Glomerular endothelial cell (primary cell): ENCODE measurements around the gene KLK11. TPM values are rescaled to one million over a fixed set of nuclear protein-coding genes. Genes with fewer than 3 reads are reported as not detected.

ENCODE experiments used
- DNase-seq: peaks from one replicate; pipeline ENCODE4 v3.0.0-alpha.2; 2011; ENCODE audit warnings: low read depth, low spot score; ENCODE audit errors: extremely low read depth
- total RNA-seq: library from RNA; depleted of rRNA; stranded (reverse); fragments of >200 nt; gene quantifications from 2 replicates; pipeline ENCODE4 v1.2.3, GENCODE V29; 2015

Gene KLK11, protein sequence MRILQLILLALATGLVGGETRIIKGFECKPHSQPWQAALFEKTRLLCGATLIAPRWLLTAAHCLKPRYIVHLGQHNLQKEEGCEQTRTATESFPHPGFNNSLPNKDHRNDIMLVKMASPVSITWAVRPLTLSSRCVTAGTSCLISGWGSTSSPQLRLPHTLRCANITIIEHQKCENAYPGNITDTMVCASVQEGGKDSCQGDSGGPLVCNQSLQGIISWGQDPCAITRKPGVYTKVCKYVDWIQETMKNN
- not detected in 2 replicates for total RNA-seq

DNA sequence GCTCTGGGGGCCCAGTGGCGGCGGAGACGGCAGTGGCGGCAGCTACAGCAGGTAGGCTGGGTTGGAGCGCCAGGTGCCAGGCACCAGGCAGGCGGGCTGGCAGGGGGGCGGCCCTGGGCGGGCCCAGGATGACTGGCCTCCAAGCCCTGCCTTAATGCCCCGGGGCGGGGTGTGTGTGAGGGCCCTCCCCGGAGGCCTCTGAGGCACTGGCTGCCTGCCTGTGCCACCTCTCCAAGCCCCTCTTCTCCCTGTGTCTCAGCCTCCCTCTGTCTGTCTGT, at the start of gene KLK11:
KLK11 (minus strand) TSS at position 63 of the 278 bp plus-strand sequence. CDS start 985 bp downstream, outside the sequence.
- DNase-seq: no peak

DNA sequence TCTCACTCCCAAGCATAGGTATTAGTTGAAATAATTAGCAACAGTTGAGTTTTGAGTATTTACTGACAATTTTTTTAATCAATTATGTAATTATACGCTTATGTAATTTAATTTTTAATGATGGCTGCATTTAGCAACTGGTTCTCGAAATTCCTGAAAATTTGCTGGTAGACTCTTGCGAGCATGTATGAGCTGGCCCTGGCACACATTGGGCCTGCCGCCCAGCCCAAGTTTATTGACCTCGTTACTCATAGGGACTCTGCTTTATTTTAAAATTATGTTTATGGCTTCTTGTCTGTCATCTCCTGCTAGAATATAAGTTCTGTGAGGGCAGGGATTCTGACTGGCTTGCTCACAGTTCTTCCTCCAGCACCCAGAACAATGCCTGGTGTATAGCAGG, 49.6 kb upstream of the KLK11 start:
- no peak for DNase-seq

DNA sequence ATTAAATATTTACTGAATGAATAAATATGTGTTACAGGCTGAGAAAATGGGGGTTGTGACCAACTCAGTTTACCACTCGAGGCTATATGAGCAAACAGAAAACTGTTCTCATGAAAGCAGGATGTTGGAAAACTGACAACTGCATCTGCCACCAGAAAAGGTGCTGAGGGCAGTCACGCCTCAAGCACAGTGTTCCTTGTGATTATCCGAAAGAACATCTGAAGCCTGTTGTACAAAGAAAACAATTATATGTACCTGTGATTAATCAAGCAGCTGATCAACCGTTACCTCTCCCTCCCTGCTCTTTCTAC, 44.6 kb upstream of the KLK11 start:
- DNase-seq: no peak

DNA sequence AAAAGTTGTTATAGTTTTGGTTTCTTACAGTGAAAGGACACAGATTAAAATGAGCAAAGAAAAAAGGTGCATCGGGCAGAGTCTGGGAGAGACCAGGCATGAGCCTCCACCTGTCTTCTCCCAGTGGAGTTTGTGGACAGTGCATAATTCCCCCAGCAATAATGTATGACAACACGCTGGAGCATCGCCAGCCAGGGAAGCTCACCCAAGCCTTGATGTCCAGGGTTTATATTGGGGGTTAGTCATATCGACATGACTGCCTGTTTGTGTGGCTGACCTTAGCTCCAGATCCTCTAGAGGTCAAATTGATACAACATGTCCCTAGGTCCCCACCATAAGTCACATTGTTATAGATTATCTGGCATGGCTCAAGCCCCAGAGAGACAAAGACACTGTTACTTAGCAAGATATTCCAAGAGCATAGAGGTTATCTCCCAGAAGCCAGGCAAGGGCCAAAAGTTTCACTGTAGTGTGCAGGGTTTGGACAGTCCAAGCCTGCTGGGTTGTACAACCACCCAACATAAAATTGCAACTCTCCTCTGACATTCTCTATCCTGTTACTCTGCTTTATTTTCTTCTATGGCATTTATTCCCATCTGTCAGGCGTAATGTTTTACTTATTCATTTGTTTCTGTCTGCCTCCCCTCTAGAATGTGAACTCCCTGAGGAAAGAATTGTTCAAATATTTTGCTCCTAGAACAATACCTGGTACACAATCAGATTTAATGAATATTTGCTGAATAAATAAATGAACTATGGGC, 44.1 kb upstream of the KLK11 start:
- DNase-seq: no peak

DNA sequence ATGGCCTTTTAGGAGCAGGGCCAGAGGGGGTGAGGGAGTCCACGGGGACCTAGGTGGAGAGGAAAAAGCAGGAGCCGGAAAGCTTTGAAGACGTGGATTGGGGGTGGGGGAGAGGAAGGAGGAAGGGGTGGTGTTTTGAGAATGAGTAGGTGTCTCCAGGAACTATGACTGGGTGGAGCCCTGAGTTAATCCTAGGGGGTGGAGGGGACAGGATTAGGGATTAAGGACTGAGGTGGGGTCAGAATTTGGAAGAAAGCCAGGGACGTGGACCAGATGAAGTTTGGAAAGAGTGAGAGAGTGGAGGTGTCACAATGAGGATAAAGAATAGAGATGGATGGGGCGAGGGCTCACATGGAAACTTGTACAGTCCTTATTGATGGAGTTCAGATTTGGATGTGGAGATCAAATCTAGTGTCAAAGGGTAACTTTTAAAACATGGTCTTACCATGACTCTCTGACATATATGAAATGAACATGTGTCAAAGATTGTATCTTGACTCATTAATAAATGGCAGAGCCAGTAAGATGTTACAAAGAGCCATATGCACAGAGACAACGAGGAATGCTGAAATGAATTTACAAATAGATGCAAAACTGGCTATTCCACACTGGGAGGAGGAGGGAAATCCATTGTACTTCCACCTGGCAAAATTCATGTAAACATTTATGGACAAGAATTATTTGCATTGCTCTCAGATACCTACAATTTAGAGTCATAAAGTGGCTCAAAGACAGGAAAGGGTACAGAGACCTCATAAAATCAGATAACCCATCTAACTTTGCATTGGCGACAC, 40.2 kb upstream of the KLK11 start:
- DNase-seq: no peak

DNA sequence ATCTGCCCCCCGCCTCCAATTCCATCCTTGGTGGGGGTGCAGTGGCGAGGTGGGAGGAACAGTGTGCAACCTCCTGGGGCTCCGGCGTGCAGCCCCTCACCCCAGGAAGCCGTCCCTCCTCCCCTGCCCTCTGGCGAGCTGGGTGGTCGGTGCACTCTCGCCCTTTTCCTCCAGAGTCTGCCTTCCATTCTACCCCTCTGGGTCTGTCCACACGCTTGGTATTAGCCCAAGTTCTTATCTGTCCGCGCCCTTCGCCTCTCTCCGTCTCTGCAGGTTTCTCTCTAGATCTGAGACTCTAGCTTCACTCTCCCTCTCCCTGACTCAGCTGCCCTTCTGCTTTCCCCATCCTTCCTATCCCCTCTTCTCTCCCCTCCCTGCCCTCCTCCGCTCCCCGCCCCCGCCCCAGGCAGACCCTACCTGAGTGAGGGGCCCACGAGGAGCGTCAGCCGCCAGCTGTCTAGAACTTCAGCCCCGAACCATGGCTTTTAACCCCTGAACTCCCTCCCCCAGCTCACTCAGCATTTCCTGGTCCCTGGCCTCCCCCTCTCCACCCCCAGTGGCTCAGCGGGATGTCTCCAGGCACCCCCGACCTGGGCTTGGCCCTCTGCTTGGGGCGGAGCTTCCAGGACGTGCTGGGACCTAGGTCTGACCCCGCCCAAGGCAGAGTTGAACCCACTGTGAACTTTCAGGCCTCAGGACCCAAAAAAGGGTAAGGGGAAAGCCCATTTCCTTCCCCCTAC, 39.0 kb upstream of the KLK11 start:
- DNase-seq: no peak

DNA sequence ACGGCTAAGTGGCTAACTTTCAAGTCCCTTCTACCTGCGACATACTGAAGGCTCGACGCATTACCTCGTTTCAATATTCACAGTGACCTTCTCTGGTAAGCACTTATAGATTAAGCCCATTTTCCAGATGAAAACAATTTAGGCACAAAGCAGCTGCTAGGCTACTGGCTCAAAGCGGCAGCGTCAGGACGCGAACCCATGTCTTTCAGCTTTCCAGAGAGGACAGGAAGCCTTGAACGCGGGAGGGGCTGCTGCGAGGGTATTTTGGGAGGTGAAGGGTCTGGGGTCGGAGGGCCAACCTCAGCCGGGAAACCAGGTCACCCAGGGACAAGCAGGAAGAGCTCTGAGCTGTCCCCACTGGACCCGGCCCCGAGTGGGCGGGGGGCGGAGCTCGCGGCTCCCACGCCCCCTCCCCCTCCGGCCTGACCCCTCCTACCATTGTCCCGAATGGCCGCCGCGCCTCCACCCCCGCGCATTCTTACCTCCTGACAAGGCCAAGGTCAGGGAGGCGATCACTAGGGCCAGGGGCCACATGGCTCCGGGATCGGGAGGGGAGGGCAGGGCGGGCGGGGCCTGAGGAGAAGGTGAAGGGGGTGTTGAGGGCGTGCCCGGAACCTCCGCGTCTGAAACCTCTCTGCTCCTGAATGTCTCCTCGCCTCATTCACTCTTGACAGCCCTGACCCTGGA, 38.3 kb upstream of the KLK11 start, which contains the start of gene KLK13:
KLK13 (minus strand) TSS at position 559 of the 687 bp plus-strand sequence; CDS start at position 534, 25 bp downstream.
- DNase-seq: no peak

DNA sequence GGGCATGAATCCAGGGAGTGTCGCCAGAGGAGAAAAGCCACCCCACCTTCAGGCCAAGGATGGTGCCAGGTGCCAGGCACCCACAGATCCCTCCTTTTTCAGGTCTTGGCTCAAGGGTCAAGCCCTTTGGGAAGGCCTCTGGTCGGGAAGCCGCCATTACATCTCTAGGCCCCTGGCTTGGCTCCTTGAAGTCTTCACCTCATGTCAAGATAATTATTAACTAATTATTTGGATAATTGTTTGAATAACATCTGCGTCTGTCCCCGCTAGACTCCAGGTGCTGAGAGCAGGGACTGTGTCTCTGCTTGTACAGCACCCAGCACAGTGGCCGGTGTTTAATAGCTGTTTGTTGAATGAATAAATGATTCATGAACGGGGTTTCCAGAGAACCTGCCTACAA, 37.2 kb upstream of the KLK11 start:
- DNase-seq: no peak

DNA sequence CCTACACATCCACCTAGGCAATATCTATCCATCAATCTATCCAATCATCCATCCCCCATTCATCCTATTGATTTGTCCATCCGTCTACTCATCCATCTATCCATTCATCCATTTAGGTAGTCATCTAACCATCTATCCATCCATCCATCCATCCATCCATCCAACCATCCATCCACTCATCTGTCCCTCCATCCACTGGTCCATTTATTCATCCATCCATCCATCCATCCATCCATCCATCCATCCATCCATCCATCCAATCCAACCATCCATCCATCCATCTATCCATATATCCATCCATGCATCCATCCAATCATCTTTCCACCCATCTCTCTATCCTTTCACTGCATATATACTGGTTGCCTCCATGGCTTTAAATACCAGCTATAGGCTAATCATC, 34.6 kb upstream of the KLK11 start:
- no peak for DNase-seq

DNA sequence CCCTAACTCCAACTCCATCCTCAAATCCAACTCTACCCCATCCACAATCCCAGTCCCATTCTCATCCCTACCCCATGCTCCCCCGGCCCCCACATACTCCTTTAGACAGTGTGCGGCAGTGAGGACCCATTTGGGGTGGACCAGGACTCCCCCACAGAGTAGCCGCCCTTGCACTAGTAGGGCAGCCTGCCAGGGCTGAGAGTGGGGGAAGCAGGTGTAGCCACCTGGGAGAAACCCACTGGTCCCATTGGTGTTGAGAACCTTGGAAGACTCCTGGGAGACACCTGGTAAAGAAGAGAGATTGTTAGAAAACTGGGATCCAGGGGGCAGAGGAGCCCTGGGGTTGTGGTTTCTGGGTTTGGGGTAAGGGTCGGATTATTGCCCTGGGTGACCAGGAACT, 33.9 kb upstream of the KLK11 start:
- DNase-seq: no peak

DNA sequence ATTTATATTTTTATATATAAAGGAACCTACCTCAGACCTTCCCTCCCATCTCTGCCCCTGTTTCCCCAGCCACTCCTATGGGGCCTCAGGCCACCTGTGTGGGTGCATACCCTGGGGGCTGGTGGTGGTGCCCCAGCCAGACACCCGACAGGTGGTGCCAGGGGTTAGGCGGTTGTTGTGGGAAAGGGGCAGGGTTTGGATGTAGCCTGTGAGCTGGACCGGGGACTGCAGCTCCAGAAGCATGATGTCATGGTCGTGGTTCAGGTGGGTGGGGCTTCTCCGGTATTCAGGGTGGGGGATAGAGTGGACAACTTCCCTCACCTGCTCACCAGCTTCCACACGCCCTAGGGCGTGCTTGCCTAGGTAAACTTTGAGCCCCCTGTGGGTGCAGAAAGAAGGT, 33.3 kb upstream of the KLK11 start:
- no peak for DNase-seq

DNA sequence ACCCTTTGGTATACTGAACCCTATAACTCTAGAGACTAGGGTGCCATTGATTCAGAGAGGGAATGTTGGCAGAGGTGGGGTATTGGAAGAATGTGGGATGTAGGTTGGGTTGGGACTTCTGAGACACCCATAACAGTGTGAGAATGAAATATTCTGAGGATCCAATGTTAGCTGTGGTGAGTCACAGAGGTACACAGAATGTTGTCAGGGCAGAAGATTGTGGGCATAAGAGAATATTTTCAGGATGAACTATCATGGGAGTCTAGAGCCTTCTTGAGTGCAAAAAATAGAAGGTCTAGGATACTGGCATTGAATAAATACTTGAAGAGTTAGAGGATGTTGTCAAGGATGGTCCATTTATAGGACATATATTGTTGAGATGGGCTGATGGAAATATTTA, 29.4 kb upstream of the KLK11 start:
- DNase-seq: no peak

DNA sequence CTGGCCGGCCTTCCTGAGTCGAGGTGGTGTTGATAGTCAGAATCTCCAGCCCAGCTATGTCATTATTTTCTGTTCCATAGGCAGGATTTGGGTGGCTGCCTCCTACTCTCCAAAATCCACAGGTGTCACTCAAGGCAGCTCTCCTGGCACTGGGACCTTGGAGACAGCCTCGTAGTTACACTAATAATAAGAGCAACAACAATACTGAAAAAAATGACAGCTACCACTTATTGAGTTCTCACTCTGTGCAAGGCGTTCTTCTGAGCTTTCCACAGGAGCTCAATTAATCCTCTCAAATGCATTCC, 20.6 kb upstream of the KLK11 start:
- DNase-seq: no peak

DNA sequence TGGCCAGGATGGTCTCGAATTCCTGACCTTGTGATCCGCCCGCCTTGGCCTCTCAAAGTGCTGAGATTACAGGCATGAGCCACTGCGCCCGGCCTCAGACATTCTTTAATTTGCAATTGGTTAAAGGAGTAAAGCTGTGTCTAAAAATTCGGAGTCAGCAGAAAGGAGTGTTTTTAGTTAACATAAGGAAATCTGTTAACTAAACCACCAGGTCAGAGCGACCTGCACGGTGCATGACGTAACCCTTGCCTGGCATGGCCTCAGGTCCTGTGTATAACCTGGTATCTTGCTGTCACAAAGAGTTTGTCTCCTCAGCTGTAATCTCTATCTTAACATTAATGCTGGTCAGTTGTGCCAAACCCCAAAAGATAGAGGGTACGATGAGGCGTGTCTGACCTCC, 17.9 kb upstream of the KLK11 start:
- no peak for DNase-seq

DNA sequence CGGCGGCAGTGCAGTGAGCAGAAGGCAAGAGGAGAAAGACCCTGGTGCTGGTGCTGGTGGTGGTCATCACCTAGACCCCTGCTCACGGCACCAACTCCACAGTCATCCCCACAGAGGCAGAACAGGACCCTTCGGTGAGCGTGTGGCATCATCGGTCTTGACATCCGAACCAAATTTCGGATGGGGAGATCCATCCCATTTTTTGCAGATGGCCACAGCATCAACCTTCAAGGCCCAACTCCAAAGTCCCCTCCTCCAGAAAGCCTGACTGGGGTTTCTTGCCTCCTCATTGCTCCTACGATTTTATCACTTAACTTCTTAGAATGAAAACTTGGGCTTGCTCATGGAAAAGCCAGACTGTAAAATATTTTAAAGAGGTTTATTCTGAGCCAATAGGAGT, 17.1 kb upstream of the KLK11 start:
- DNase-seq: no peak

DNA sequence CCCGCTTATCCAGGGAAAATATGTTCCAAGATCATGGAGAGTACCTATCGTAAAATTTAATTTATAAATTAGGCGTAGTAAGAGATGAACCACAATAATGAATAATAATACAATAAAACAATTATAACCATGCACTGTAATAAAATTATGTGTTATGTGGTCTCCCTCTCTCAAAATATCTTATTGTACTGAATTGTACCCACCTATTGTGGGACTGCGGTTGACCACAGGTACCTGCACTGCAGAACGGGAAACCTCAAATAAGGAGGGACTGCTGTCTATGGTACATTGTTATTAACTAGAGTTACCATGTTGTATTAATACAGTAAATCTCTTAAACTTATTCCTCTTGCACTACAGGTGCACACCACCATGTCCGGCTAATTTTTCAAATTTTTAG, 13.7 kb upstream of the KLK11 start:
- DNase-seq: no peak

DNA sequence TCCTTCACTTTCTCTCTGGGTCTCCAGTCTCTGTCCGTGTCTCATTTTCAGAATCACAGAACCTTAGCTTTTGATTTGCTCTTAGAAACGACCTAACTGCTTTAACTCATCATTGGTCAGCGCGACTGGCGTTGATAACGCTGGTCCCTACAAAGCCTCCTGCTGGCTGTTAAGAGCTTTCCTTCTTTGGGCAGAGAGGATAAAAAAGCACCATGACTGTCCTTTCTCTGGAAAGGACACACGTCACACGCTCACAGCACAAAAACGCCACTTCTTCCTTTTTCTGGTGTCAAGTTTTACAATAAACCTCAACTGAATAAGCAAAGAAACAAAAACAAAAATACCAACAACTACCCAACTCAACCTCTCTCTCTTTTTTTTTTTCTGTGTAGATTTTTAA, 10.1 kb upstream of the KLK11 start:
- no peak for DNase-seq

DNA sequence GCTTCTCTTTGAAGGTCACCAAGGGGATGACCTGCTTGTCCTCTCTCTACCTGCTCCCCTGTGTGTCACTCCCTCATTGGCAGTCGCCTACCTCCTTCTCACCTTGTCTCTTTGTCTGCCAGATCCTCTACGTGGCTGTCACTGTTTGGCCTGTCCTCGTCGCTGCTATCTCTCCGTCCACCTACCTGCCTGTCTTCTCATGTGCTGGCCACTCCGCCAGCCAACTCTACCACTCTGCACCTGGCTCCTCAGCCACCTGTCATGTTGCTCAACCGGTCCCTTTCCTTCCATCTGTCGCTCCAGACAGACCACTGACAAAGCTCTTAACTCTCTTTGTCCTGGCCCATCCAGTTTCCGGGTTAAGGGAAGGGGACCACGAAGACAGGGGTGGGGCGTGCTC, 8.3 kb upstream of the KLK11 start, which contains the start of gene KLK12:
KLK12 (minus strand) TSS at position 299 of the 400 bp plus-strand sequence. CDS start 381 bp downstream, outside the sequence.
- no peak for DNase-seq

DNA sequence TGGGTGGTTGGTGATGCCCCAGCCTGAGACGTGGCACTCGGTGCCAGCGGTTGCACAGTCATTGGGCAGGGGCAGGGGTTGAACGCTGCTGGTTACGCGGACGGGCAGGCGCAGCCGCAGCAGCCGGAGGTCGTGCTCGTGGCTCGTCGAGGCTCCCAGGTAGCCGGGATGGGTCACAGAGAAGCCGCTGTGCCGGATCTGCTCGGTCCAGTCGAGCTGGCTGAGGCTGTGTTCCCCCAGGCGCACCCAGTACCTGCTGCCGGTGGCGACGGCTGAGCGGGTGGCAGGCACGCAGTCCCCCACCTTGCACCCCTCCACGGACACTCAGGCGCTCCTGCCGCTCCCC, 5.4 kb upstream of the KLK11 start:
- DNase-seq: no peak

DNA sequence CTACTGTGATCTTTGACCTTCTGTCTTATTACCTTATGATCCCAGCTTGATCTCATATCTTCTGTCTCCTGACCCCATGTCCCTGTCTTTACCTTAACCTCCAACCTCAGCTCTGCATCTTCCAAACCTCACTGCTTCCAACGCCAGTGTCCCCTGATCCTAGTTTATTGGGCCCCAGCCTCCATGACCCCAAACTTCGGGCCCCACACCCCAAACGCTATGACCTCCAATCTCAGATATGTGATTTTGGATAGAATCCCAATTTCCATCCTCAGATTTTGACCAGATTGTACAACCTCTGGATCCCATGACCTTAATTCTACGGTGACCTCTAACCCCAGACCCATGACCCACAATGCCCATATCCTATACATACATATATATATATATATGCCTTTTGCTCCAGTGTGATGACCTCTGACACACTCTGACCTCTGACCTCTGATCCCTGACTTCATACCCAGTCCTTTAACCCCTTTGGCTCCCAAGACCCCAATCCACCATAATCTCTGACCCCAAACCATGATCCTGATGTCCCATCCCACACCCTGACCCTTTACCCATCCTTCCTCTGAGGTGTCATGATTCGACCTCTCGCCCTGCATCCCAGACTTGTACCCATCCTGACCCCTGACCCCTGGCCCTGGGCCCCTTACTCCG, 4.9 kb upstream of the KLK11 start:
- DNase-seq: no peak
